Left renal pelvis (tissue), 4 donors: Measurements from ENCODE around the gene PARP1. TPM values are rescaled to one million over a fixed set of nuclear protein-coding genes. Genes with fewer than 3 reads are reported as not detected.

Experiments
- DNase-seq, 4 donors: peaks; one replicate each; pipeline ENCODE4 v3.0.0-alpha.2; 2013; ENCODE audit warnings: low read depth in 4 of 4, low spot score in 3 of 4
- polyA plus RNA-seq, 4 donors: library from polyadenylated mRNA; unstranded; fragments of 120-200 nt; gene quantifications; one replicate each; pipeline ENCODE4 v1.2.1, GENCODE V29; 2013; ENCODE audit not compliant: insufficient read length in 4 of 4

PARP1 gene
- polyA plus RNA-seq, 4 donors, result 80.1 to 129 (median 127) TPM

GRCh38 chr1:226318471-226318870 lies 89.4 kb downstream of the PARP1 start:
- DNase-seq, result no peak

GRCh38 chr1:226314055-226314454 lies 93.8 kb downstream of the PARP1 start:
- no peak for DNase-seq

- no peak for DNase-seq
Observed at GRCh38 chr1:226312065-226312464, 95.8 kb downstream of the PARP1 start.

GRCh38 chr1:226311376-226311775 lies 96.5 kb downstream of the PARP1 start:
- no peak for DNase-seq

Other genes starting within 250 kb of the PARP1 start
- gene ACBD3, start 221.4 kb downstream of the PARP1 start, polyA plus RNA-seq, result 10 to 100 TPM; 52.2 to 78.1 (median 59.8) TPM
- gene MIXL1, start 184.4 kb downstream of the PARP1 start, polyA plus RNA-seq, result under 1 TPM; 0.22 to 0.47 (median 0.35) TPM
- gene LIN9, start 98.9 kb downstream of the PARP1 start, polyA plus RNA-seq, result 10 to 100 TPM; 10.4 to 14.2 (median 11.1) TPM
- 1 to 10 TPM in 3 of 4 donors, under 1 TPM in 1; 0.70 to 2.3 (median 1.4) TPM for gene STUM, start 140.7 kb upstream of the PARP1 start, polyA plus RNA-seq